ENCODE measurements around the gene DCXR.

- TF ChIP-seq MAX (IDR thresholded peaks at IDR 0.05; ENCODE audit: low read depth, low read length) (no peak), CTCF (IDR thresholded peaks at IDR 0.05; ENCODE audit: low read depth, low read length) (no peak)
Observed at GRCh38 chr17:82056729-82057621, 19.5 kb upstream of the DCXR start.
